ENCODE data around the gene GRIK3.

- TF ChIP-seq, protein P1, sequence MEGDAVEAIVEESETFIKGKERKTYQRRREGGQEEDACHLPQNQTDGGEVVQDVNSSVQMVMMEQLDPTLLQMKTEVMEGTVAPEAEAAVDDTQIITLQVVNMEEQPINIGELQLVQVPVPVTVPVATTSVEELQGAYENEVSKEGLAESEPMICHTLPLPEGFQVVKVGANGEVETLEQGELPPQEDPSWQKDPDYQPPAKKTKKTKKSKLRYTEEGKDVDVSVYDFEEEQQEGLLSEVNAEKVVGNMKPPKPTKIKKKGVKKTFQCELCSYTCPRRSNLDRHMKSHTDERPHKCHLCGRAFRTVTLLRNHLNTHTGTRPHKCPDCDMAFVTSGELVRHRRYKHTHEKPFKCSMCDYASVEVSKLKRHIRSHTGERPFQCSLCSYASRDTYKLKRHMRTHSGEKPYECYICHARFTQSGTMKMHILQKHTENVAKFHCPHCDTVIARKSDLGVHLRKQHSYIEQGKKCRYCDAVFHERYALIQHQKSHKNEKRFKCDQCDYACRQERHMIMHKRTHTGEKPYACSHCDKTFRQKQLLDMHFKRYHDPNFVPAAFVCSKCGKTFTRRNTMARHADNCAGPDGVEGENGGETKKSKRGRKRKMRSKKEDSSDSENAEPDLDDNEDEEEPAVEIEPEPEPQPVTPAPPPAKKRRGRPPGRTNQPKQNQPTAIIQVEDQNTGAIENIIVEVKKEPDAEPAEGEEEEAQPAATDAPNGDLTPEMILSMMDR (IDR thresholded peaks at IDR 0.05): no peak
- TF ChIP-seq POLR2A (IDR thresholded peaks at IDR 0.05): no peak
Observed at GRCh38 chr1:36869054-36869453, 165.3 kb downstream of the GRIK3 start.
